Calu3 (cell line): ENCODE measurements around the gene VWA7. TPM values are rescaled to one million over a fixed set of nuclear protein-coding genes. Genes with fewer than 3 reads are reported as not detected.

Source experiments
- BruUV-seq: library from RNA; stranded (reverse); fragments of 400-500 nt; replicated peaks from 2 replicates; lab custom pipeline; 2021; lab: Mats Ljungman, UMichigan
- CTCF ChIA-PET: fragments of 300-600 bp; sonication (Branson Sonifier 250); formaldehyde crosslinking; loops from one replicate; lab custom pipeline; 2022; ENCODE audit warnings: antibody characterized with exemption; lab: Charles Lee
- DNase-seq: peaks from one replicate; pipeline ENCODE4 v3.0.0; 2022
- H3K27ac Mint-ChIP-seq: one replicate; pipeline ENCODE4 v1.8.0; 2022; ENCODE audit warnings: mixed read lengths; ENCODE audit not compliant: unreplicated experiment
- H3K27me3 Mint-ChIP-seq: one replicate; pipeline ENCODE4 v1.8.0; 2022; ENCODE audit warnings: mixed read lengths; ENCODE audit not compliant: unreplicated experiment
- H3K36me3 Mint-ChIP-seq: one replicate; pipeline ENCODE4 v1.8.0; 2022; ENCODE audit warnings: mild to moderate bottlenecking, moderate library complexity, mixed read lengths; ENCODE audit not compliant: insufficient read depth, unreplicated experiment
- H3K4me1 Mint-ChIP-seq: one replicate; pipeline ENCODE4 v1.8.0; 2022; ENCODE audit warnings: mild to moderate bottlenecking, low read depth, mixed read lengths; ENCODE audit not compliant: unreplicated experiment
- H3K4me3 Mint-ChIP-seq: one replicate; pipeline ENCODE4 v1.8.0; 2022; ENCODE audit warnings: mild to moderate bottlenecking, low read depth, moderate library complexity, mixed read lengths; ENCODE audit not compliant: unreplicated experiment
- H3K9me3 Mint-ChIP-seq: one replicate; pipeline ENCODE4 v1.8.0; 2022; ENCODE audit warnings: low read depth, mixed read lengths; ENCODE audit not compliant: unreplicated experiment
- intact Hi-C: fragments of 100-400 bp; cut with micrococcal nuclease; formaldehyde crosslinking; loops from one replicate; pipeline ENCODE4 v1.10.0; 2022; ENCODE audit not compliant: unreplicated experiment
- total RNA-seq: library from RNA; stranded (reverse); gene quantifications from 2 replicates; pipeline ENCODE4 v1.2.3, GENCODE V29; 2022
- TF ChIP-seq, protein P1 (sequence below): fragments of 200-600 bp; IDR thresholded peaks from one replicate; pipeline ENCODE4 v1.8.0; 2022; ENCODE audit warnings: antibody characterized with exemption; ENCODE audit not compliant: unreplicated experiment

Gene VWA7
- total RNA-seq, 1 experiment from 2014 or later: 22.1 TPM

DNA sequence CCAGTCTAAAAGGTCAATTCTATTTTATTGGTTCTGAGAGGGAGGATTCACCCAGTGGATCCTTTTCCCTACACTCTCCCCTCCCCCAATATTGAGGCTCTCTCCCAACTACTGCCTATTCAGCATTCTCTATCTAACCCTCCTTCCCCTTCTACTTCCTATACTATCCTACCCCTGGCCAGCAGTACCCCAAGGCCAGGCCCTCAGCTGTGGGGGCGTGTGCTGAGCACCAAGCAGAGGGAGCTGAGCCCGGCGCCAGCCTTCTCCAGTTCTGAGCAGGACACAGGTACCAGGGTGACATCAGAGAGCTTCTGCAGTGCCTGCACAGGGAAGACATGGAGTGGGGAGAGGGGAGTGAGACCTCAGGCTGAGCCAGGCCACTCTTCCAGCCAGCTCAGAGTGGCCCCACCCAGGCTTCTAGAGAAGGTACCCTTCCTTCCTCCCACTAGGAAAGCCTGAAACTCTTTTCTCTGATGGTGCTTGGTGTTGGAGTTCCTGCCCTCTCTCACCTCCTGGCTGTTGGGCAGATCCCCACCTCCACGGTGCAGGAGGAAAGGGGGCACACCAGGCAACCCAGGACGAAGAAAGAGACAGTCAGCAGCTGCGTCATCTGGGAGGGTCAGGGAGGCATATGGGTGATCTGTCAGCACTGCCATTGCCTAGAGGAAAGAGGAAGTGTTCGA, 50.0 kb downstream of the VWA7 start:
- Mint-ChIP-seq H3K4me1 (peaks cover 16% of the 10 kb centered on the region), H3K9me3 (no peaks in the 10 kb centered on the region), H3K36me3 (peaks cover 49% of the 10 kb centered on the region), H3K4me3 (no peak overlapping the region), H3K27me3 (no peaks in the 10 kb centered on the region), H3K27ac (no peak overlapping the region)
- BruUV-seq: no TSS peak
- CTCF ChIA-PET: interaction anchor here (1.0 to 1.2 kb wide), 2 partner anchors 13 to 15 kb away, joined by 3 read pairs; no protein-coding TSS in a partner anchor
- no peak for DNase-seq
- intact Hi-C loops: no loop called here
- TF ChIP-seq, protein P1, sequence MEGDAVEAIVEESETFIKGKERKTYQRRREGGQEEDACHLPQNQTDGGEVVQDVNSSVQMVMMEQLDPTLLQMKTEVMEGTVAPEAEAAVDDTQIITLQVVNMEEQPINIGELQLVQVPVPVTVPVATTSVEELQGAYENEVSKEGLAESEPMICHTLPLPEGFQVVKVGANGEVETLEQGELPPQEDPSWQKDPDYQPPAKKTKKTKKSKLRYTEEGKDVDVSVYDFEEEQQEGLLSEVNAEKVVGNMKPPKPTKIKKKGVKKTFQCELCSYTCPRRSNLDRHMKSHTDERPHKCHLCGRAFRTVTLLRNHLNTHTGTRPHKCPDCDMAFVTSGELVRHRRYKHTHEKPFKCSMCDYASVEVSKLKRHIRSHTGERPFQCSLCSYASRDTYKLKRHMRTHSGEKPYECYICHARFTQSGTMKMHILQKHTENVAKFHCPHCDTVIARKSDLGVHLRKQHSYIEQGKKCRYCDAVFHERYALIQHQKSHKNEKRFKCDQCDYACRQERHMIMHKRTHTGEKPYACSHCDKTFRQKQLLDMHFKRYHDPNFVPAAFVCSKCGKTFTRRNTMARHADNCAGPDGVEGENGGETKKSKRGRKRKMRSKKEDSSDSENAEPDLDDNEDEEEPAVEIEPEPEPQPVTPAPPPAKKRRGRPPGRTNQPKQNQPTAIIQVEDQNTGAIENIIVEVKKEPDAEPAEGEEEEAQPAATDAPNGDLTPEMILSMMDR: no peak

DNA sequence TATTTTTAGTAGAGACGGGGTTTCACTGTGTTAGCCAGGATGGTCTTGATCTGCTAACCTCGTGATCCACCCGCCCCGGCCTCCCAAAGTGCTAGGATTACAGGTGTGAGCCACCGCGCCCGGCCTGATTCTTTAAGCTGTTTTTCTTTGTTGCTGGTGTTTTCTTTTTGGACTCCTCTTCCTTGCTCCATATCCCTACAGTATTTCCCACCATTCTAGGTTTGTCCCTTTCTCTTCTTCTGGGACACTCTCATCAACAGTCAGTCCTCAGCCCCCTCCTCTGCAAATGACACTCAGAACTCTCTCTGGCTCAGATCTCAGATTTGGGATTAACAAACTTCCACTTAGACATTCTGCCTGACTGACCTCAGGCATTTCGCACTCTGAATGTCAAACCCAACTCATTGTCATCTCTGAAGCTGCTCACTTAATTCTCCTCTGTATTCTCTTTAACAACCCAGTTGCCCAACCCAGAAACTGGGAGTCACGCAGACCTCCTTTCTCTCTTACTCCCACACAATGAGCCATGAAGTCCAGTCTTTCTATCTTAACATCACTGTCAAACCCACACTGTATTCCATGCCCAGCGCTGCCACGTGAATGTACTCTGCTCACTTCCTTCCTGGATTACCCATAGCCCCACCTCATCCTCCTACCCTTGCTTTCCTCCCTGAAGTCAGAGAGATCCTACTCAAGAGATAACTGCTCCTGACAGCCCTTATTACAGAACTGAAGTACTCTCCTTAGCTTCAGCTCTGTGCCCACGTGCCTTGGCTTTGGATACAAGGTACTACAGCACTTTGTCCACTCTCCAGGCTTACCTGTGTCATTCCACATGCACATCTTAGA, 51.4 kb downstream of the VWA7 start:
- Mint-ChIP-seq H3K9me3 (no peaks in the 10 kb centered on the region), H3K36me3 (peaks cover 35% of the 10 kb centered on the region), H3K4me1 (peaks cover 8% of the 10 kb centered on the region), H3K27me3 (peaks cover 10% of the 10 kb centered on the region), H3K27ac (no peak overlapping the region), H3K4me3 (no peak overlapping the region)
- BruUV-seq: no TSS peak
- TF ChIP-seq, protein P1: no peak
- no peak for DNase-seq
- intact Hi-C loops: no loop called here
- CTCF ChIA-PET: interaction anchor here (0.7 kb wide), 1 partner anchor 153 kb away, joined by 3 read pairs; no protein-coding TSS in a partner anchor

GRCh38 chr6:31723980-31724691, 53.0 kb downstream of the VWA7 start:
- no peaks in the 10 kb centered on the region for H3K9me3 Mint-ChIP-seq
- no peak overlapping the region for H3K4me3 Mint-ChIP-seq
- peaks cover 19% of the 10 kb centered on the region for H3K36me3 Mint-ChIP-seq
- peaks cover 14% of the 10 kb centered on the region for H3K4me1 Mint-ChIP-seq
- peaks cover 15% of the 10 kb centered on the region for H3K27me3 Mint-ChIP-seq
- no peak for DNase-seq
- TF ChIP-seq, protein P1: no peak
- no TSS peak for BruUV-seq
- intact Hi-C loops: no loop called here
- no peak overlapping the region for H3K27ac Mint-ChIP-seq
- CTCF ChIA-PET: interaction anchor here (0.9 to 3.1 kb wide), 2 partner anchors 14 to 46 kb away, joined by 3 to 14 read pairs; no protein-coding TSS in a partner anchor
